ENCODE data around the gene BCL7A. TPM values are rescaled to one million over a fixed set of nuclear protein-coding genes. Genes with fewer than 3 reads are reported as not detected.

BCL7A gene
- total and polyA plus RNA-seq, 2 of the 8 experiments (the other 6 are each of a cell fraction or from before 2014, with no cell fraction given): 11.9 to 12.7 TPM

DNA sequence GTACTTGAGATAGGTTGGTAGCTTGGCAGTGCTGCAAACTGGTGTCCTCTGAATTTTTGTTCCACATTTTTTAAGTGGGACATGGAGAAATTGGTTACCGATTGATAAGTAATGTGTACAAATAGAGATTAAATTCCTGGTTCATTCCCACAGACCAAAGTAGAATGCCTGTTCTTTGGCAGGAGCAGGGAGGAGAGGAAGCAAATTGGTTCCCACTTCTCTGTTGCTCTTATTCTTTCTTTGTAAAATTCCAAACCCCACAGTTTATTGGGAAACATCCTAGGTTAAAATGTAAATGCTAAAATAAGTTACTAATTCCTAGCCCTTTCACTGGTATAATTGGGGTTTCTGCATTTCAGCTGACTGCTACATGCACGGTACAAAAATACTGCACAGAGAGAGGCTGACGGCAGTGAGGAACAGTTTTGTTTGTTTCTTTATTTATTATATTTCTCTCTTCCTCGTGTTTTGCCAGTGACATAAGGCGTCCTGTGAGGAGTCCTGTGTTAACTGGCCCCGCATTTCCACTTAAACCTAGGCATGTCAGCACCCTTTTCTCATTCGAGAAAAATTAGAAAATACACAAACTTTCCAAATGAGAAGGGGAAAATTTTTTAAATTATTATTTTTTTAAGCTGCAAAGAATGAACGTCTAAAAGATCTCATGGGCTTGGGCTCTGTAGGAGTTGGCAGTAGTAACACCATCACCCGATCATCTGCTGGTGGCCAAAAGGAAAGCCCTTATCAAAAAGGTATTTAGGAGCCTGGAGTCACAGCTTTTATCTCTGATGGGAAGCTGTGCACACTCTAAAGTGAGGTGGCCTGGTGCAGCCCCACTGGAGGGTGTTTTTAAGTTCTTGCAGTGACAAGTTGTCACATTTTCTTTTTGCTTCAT is 25.4 kb upstream of the BCL7A start:
- Histone ChIP-seq H3K23me2 (ENCODE audit: low read depth, low read length) (no peaks in the 10 kb centered on the region), H3K4me1 (replicated peaks in 1 of 4; ENCODE audit: control insufficient read depth in 3 of 4, insufficient read depth in 4 of 4, low read length in 3 of 4) (no peaks in the 10 kb centered on the region; a peak in 1 of 7 replicates), H3K9me3 (ENCODE audit: insufficient read depth in 2 of 2, low read depth in 1 of 2, low read length in 1 of 2) (peaks cover 3 to 10% of the 10 kb centered on the region in 2 experiments; a peak in 2 of 4 replicates), H4K91ac (replicated peaks; ENCODE audit: insufficient read length, low read length) (no peak overlapping the region), H4K8ac (ENCODE audit: extremely low read depth, insufficient read depth, low read length) (no peak overlapping the region), H4K20me1 (replicated peaks in 1 of 2; ENCODE audit: control insufficient read depth in 1 of 2, insufficient read depth in 2 of 2, low read length in 2 of 2) (no peaks in the 10 kb centered on the region), H2BK20ac (ENCODE audit: low read length) (no peak overlapping the region), H2BK12ac (ENCODE audit: low read depth, low read length) (no peak overlapping the region), H3K4me2 (ENCODE audit: insufficient read depth in 1 of 2, low read depth in 2 of 2, low read length in 2 of 2) (no peak overlapping the region), H2AFZ (ENCODE audit: low read length) (no peak overlapping the region), H2BK120ac (replicated peaks; ENCODE audit: low read depth, low read length) (no peak overlapping the region), H3K27ac (ENCODE audit: low read depth, low read length) (no peak overlapping the region), H2AK5ac (ENCODE audit: low read depth, low read length) (no peak overlapping the region), H3K27me3 (replicated peaks in 1 of 4; ENCODE audit: control insufficient read depth in 3 of 4, extremely low read depth in 1 of 4, insufficient read depth in 3 of 4, low read length in 3 of 4) (no peaks in the 10 kb centered on the region), H4K5ac (ENCODE audit: insufficient read length, low read depth, low read length) (no peak overlapping the region), H3K23ac (ENCODE audit: insufficient read length) (no peak overlapping the region), H3K4ac (replicated peaks; ENCODE audit: insufficient read length, low read depth, low read length) (no peak overlapping the region), H3K79me2 (ENCODE audit: control insufficient read depth in 1 of 2, insufficient read depth in 2 of 2, low read length in 2 of 2) (no peaks in the 10 kb centered on the region), H3K36me3 (ENCODE audit: control insufficient read depth in 2 of 4, insufficient read depth in 4 of 4, low read length in 3 of 4) (no peaks in the 10 kb centered on the region), H3K79me1 (ENCODE audit: low read depth, low read length) (no peaks in the 10 kb centered on the region), H3K4me3 (ENCODE audit: extremely low read depth in 1 of 4, insufficient read depth in 2 of 4, low read depth in 3 of 4, low read length in 4 of 4) (no peak overlapping the region), H3K14ac (ENCODE audit: insufficient read length) (no peak overlapping the region), H2BK5ac (ENCODE audit: low read depth, low read length) (no peak overlapping the region), H2BK15ac (ENCODE audit: low read length) (no peak overlapping the region), H3K56ac (replicated peaks; ENCODE audit: insufficient read length, low read depth, low read length) (no peak overlapping the region), H3K18ac (ENCODE audit: extremely low read depth, low read length) (no peak overlapping the region), H3K9ac (replicated peaks in 1 of 4; ENCODE audit: extremely low read depth in 1 of 4, low read depth in 3 of 4, low read length in 3 of 4) (no peak overlapping the region)
- DNase-seq (ENCODE audit: low read depth in 1 of 2, low spot score in 2 of 2) (no peak), FAIRE-seq (no peak)
- WGBS, 2 experiments (ENCODE audit: extremely low coverage in 1 of 2, insufficient coverage in 1 of 2, insufficient read length in 1 of 2, insufficient replicate concordance in 2 of 2, low coverage in 1 of 2, low lambda C conversion rate in 2 of 2, missing lambda C conversion rate in 1 of 2): 91% methylated on average over 9 of the region's 9 CpGs; no CpG with 5 or more reads in 1 of the 2 experiments
- ChIA-PET POLR2A (ENCODE audit: partially characterized antibody) (interaction anchor here (1.0 kb wide), 1 partner anchor 9 kb away, joined by 3 read pairs; no protein-coding TSS in a partner anchor), CTCF (ENCODE audit: partially characterized antibody) (no interaction called here)
- TF ChIP-seq TCF12 (IDR thresholded peaks at IDR 0.05; ENCODE audit: low read depth, low read length) (no peak), GTF2F1 (IDR thresholded peaks at IDR 0.05; ENCODE audit: borderline replicate concordance, low read depth, low read length) (no peak), BRCA1 (IDR thresholded peaks at IDR 0.05; ENCODE audit: low read depth, low read length) (no peak), RXRA (IDR thresholded peaks at IDR 0.05; ENCODE audit: insufficient read depth, low read depth, low read length) (no peak), SP2 (IDR thresholded peaks at IDR 0.05; ENCODE audit: low read length) (no peak), RFX5 (IDR thresholded peaks at IDR 0.05; ENCODE audit: borderline replicate concordance, low read depth, low read length) (no peak), ASH2L (IDR thresholded peaks at IDR 0.05; ENCODE audit: low read length) (no peak), FOSL1 (IDR thresholded peaks at IDR 0.05; ENCODE audit: insufficient read depth, low read depth, low read length) (no peak), JUN (IDR thresholded peaks at IDR 0.05; ENCODE audit: low read depth, low read length) (no peak), CHD1 (IDR thresholded peaks at IDR 0.05; ENCODE audit: low read depth, low read length) (no peak)
- TF ChIP-seq, protein P1, sequence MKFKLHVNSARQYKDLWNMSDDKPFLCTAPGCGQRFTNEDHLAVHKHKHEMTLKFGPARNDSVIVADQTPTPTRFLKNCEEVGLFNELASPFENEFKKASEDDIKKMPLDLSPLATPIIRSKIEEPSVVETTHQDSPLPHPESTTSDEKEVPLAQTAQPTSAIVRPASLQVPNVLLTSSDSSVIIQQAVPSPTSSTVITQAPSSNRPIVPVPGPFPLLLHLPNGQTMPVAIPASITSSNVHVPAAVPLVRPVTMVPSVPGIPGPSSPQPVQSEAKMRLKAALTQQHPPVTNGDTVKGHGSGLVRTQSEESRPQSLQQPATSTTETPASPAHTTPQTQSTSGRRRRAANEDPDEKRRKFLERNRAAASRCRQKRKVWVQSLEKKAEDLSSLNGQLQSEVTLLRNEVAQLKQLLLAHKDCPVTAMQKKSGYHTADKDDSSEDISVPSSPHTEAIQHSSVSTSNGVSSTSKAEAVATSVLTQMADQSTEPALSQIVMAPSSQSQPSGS (IDR thresholded peaks at IDR 0.05; ENCODE audit: low read length): no peak
